GM12872 (cell line): ENCODE data around the gene ORAI2.

Experiments used
- CTCF ChIP-seq: IDR thresholded peaks from 3 replicates; pipeline ENCODE4 v1.5.1; 2011; ENCODE audit warnings: low read depth, mild to moderate bottlenecking, low read length, moderate library complexity; ENCODE audit not compliant: insufficient read depth

The ORAI2 gene

GRCh38 chr7:102452451-102452850 is 19.1 kb downstream of the ORAI2 start:
- TF ChIP-seq CTCF, result no peak

GRCh38 chr7:102453319-102453718 is 19.9 kb downstream of the ORAI2 start:
- no peak for TF ChIP-seq CTCF

- TF ChIP-seq CTCF, result no peak
These were observed 21.1 kb downstream of the ORAI2 start for GRCh38 chr7:102454468-102454867.

- no peak for TF ChIP-seq CTCF
These were observed 22.2 kb downstream of the ORAI2 start for GRCh38 chr7:102455596-102455995.

- TF ChIP-seq CTCF, result no peak
These were observed 23.0 kb downstream of the ORAI2 start for GRCh38 chr7:102456327-102456726.

GRCh38 chr7:102457352-102457924 is 24.1 kb downstream of the ORAI2 start:
- TF ChIP-seq CTCF, result no peak

- TF ChIP-seq CTCF, result no peak
These were observed 26.0 kb downstream of the ORAI2 start for GRCh38 chr7:102459221-102459844.
